Inflammatory macrophage treated with lipopolysaccharide for 1 hour (primary cell): ENCODE data around the gene XPR1.

Source experiments
- DNase-seq, 2 donors: peaks; one replicate each; pipeline ENCODE4 v3.0.0-alpha.2; 2020 to 2022

XPR1 gene

DNA sequence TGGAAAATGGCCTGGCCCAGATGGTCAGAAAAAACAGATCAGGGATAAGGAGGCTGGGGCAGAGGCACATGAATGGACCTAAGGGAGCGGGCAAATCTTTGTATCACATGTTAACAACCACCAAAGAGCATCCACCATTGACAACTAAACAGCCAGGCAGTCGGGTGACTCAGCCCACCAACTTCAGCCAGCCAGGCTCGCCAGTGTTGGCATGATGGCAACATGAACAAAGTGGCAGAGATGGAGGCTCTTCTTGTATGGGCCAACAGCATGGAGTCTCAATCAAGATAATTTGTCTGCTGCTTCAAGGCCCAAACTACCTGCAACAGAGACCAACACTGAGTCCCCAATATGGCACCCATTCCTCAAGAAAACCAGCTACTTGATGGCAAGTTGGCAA, 264.3 kb downstream of the XPR1 start:
- DNase-seq: no peak

DNA sequence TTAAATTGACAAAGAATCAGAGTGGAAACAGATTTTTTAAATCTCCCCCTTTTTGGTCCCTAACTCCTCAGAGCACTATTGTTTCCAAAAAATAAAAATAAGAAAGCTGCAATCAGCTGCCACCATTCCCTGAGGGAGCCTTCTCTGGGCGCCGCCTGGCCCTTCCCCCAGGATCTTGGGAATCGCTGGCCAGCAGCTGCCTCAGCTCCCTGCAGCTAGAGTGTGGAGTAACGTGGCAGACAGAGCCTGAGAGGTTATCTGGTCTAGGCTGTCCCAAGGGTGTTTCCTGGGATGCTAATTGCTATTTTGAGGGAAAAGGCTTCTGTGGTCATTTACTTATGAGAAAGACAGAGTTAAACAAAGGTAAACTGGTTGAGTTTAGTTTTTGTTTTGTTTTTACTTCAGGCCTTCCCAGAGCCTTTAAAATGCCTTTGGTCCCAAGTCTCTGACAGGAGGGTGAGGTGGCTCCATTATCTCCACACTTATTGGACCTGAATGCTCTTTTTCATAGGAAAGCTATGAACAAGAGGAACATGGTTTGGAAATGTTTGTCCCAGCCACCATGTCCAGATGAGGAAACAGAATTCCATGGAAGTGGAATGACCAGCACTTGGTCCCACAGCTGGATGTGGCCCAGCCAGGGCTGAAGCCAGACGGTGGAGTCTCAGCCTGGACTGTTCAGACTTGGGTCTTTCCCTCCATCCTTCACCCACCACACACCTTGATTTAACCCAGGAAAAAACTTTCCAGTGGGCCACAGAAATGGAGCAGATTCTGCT, 266.8 kb downstream of the XPR1 start:
- no peak for DNase-seq

DNA sequence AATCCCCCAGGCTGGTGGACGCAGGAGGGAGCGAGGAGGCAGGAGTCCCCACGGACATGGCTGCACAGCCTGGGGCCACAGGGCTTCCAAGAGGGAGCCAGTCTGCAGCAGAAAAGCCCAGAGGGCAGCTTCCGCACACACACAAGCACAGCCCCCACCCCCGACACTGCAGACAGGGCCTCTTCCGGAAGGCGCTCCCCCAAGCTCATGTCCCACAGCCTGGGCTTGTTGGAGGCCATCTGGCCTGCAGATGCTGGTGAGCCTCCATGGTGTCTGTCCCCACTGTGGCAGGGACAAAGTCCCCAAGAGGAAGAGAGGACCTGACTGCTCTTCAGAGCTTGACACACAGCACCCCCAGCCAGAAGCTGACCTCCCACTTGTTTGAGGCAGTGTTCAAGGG, 267.4 kb downstream of the XPR1 start:
- no peak for DNase-seq

DNA sequence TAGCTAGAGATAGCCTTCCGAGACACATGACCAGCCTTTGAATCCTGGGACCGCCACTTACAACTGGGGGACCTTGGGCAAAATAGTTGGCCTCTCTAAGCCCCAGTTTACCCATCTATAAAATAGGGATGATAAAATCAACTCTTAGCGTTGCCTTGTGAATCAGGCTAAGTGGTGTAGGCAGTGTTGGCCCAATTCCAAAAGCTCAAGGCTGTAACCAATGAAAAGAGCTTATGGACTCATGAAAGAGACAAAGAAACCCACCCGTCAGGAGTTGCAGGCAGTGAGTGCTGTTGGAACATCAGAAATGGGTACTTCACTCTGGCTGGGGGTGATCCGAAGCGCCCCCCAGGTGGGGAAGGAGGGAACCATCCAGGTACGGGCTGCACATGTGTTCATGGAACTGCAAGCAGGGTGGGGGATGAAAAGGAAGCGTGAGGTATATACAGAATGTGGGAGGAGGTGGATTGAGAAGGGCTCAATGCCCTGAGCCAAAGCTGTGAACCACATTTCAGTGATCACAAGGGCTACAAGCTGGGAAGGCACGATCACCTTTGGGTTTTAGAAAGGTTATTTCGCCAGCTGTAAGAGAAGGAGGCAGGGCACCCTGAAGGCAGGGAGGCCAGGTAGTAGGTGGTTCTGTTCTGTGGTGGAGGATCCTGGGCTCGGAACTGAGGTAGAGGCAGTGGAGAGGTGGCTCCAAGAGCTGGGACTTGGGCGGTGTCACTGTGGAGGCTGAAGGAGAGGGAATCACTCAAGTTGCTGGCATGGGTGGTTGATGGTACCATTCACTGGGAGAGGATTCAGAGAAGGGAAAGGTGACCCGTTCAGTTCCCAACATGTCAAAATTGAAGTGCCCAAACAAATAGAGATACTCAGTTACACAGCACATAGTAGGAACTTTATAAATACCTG, 269.5 kb downstream of the XPR1 start:
- no peak for DNase-seq

DNA sequence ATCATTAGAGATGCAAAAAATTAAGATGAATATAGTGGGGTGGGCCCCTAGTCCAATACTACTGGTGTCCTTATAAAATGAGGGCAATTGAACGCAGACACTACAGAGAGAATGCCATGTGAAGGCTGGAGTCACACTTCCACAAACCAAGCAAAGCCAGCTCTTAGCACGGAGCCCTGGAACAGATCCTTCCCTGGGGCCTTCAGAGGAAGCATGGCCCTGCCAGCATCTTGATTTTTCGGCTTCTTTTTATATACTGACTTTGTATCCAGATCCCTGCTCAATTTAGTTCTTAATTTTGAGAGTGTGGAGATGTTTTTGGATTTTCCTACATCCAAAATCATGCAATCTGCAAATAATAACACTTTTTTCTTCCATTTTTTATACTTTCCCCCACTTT, 270.7 kb downstream of the XPR1 start:
- no peak for DNase-seq

DNA sequence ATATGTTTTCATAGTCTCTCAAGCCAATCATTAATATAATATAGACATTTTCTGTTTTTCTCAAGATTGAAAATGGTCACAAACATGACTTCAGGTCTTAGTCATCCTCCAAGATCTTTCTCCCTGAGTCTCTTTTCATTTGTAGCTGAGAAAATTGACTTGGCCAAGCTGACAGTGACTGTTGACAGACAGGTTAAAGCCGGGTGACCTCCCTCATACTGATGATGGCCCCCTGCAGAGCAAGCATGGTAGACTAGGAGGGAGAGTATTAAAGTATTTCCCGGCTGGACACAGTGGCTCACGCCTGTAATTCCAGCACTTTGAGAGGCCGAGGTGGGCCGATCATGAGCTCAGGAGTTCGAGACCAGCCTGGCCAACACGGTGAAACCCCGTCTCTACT, 274.1 kb downstream of the XPR1 start:
- DNase-seq: no peak

DNA sequence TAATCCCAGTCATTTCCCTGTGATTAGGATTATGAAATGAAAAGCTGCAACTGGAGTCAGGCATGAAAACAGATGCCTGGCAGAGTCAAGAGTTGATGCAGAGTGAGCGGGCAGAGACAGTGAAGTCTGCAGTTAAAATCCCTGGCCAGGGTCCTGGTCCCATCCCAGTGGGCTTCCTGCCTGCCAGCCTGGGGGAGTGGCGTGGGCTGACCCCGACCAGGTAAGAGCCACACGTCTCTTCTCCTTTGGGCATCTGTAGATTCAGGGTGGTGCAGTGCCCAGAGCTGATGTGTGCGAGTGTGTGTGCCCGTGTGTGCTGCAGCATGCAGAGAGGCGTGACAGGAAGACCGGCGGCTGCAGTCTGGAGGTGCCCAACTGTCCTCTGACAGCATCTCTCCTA, 274.7 kb downstream of the XPR1 start:
- DNase-seq: no peak

DNA sequence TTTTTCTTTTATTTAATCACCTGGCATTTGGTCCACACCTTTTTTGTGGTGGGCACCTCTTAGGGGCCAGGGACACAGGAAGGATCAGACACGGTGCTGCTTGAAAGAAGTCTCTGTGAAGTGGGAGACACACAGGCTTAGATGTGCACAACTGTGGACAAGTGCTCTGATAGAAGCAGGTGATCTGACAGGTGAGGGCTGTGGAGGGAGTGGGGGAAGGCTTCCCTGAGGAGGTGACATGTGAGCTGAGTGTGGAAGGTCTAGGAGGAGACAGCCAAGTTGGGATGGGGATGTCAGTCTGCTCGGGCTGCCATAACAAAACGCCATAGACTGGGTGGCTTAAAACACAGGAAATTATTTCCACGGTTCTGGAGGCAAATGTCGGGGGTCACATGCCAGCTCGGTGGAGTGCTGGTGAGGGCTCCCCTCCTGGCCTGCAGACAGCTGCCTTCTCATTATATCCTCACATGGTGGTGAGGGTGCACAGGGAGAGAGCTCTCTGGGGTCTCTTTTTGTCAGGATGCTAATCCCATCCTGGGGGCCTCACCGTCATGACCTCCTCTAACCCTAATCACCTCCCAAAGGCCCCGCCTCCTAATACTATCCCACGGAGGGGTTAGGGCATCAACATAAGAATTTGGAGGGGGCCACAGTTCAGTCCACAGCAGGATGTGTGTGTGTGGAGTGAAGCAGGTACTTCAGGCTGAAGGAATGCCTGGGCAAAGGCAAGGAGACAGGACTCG, 275.7 kb downstream of the XPR1 start:
- no peak for DNase-seq

DNA sequence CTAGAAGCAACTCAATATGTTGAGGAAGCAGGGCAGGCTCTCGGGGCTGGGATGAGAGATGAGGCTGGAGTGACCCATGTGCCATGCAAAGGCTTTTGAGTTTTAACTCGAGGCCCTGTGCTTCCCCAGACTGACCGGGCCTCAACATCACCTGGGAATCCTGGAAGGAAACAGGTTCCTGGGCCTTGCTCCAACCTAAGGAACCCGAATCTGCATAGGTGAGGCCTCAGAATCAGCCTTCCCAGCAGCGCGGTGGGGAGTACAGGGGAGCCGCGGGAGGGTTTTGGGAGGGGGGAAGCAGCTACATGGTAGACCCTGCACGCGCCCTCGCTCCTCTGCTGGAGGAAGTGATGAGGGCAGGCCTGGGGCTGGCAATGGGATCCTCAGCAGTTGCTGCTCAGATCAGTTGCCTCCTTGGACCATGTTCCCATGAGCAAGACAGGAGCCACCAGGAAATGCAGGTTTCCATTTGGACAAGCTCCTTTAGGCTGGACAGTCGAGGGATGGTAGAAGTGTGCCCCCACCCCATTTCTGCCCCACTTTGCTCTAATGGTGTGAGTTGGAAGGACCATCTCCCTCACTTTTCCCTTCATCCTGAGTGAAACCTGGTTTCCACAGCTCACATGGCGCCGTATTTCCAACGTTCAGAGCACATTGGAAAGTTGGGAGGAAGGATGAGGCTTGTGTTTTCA, 276.4 kb downstream of the XPR1 start:
- no peak for DNase-seq

DNA sequence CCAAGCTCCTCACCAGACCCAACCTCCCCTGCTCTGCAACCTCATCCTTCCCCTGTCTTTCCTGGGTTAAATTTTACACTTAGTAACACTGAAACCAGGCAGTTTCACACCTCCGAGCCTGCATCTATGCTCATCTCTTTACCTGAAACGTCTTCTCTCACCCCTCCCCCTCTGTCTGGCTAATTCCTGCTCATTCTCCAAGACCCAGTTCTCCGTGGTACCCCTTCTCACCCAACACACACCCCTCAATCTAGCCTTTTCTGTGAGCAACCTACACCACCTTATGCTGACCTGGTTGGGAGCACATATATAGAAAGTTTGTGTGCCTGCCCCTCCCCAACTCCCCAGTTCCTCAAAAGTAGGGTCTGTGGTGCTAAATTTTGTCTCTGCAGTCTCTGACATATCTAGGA, 277.2 kb downstream of the XPR1 start:
- no peak for DNase-seq

DNA sequence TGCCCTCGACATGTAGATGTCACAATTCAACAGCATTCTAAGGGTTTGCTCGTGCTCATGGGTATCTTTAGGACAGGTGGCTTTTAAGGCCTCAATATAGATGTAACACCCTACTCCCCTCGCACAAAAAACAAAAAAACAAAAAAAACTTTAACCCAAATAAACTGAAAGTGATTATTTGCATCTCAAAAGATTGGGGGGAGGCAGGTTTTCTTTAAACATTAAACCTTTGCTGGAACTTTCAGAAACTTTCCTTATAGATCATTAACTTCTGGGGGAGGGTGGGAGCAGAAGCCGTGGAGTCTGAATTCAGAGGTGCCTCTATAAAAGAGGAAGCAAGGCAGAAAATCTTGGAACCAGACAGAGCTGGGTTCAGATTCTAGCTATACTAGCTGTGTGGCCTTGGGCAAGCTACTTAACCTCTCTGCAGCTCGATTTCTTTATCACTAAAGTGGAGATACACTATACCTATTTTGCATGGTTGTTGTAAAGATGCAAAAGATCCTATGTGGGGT, 277.7 kb downstream of the XPR1 start:
- DNase-seq: no peak

DNA sequence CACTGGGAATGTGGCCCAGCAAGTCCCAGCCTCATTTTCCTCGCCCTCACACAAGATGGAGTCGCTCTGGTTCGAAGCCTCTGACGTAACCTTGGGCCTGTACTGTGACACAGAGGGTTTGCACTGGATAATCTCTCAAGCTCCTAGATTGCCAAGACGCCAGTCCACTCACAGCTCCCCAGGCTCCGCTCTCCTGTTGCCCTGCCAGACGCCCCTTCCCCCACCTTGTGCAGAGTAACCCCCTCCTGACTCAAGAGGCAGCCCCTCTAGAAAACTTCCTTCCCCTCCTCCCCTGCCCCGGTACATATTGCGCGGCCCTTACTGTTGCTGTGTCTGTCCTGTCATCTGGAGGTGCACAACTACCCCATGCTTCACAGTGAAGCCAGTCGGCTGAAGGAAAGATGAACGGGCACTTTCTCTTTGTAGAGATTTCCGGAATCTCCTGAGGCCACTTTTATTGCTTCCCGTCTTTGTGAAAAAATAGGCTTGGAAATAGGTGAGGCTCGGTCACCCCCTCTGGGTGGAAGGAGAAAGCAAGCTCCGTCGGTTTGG, 279.9 kb downstream of the XPR1 start:
- no peak for DNase-seq

DNA sequence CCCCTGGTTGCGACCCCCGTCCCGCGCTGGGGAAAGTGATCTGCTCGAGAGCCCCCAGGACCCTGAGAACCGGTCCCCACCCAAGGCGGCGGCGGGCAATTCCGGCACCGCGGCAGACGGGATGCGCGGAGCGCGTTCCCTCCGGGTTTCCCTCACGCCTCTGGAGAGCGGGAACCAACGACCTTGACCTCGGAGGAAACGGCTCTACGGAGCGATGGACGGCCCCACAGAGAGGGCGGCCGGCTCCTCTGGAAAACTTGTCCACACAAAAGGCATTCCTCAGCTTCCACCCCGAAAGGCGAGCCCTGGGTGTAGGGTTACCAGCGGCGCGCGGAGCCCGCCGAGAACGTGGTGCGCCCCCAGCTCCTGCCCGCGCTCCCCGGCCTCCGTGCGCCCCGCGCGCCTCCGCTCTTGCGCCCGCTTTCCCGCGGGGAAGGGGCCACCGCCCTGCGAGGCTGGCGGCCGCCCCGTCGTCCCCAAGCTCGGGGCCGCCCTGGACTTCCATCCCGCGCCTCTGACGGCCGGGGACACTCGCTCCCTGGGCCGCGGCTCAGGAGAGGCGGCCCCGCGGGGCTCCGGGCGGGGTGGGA, 280.5 kb downstream of the XPR1 start:
- no peak for DNase-seq

DNA sequence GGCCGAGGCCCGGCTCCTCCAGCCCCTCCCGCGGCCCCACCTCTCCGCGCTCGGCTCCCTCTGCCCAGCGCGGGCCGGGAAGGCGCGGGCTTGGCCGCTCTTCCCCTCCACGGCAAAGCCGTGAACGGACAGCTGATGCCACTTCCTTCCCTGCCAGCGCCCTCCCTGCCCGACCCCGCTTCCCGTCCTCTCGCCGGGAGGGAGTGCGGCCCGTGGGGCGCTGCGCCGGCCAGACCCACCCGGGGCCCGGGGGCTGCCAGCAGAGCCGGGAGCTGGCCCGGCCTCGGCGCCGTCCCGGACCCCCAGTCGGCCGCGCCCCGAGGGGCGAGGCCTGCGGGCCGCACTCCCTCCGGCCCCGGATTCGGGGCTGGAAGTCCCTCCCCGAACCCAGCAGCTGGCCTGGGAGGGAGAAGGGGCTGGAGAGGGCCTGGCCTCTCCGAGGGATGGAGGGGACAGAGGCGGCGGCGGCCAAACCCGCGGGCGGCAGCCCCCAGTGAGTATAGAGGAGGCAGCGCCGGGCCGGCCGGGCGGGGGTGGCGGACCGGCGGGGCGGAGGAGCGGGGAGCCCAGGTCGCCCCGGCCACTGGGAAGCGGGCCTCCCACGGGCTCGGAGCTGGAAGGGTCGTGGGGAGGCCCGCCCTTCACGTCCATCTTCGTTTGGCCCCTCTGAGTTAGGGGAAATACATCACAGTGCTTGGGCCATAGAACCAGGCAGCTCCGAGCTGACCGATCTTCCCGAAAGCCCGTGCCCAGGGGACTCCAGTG, 281.2 kb downstream of the XPR1 start, which contains the start of gene KIAA1614:
TSS of gene KIAA1614 (plus strand) at position 97 of the 765 bp plus-strand sequence. CDS start at position 444, 347 bp downstream.
- peak; percentile 19 to 23 for DNase-seq

DNA sequence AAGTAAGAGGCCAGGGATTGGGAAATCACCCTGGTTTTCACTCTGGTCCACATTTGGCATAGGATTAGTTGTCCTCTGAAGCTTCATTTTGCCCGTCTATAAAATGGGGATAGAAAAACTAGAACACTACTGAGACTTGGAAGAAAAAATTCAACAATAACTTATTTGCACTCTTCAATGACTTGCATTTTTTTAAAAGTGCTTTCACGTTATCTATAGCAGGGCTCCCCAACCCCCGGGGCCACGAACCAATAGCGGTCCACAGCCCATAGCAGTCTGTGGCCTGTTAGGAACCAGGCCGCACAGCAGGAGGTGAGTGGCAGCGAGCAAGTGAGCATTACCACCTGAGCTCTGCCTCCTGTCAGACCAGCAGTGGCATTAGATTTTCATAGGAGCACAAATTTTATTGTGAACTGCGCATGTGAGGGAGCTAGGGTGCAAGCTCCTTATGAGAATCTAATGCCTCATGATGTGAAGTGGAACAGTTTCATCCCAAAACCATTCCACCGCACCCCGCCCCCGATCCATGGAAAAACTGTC, 283.7 kb downstream of the XPR1 start:
- DNase-seq: no peak

DNA sequence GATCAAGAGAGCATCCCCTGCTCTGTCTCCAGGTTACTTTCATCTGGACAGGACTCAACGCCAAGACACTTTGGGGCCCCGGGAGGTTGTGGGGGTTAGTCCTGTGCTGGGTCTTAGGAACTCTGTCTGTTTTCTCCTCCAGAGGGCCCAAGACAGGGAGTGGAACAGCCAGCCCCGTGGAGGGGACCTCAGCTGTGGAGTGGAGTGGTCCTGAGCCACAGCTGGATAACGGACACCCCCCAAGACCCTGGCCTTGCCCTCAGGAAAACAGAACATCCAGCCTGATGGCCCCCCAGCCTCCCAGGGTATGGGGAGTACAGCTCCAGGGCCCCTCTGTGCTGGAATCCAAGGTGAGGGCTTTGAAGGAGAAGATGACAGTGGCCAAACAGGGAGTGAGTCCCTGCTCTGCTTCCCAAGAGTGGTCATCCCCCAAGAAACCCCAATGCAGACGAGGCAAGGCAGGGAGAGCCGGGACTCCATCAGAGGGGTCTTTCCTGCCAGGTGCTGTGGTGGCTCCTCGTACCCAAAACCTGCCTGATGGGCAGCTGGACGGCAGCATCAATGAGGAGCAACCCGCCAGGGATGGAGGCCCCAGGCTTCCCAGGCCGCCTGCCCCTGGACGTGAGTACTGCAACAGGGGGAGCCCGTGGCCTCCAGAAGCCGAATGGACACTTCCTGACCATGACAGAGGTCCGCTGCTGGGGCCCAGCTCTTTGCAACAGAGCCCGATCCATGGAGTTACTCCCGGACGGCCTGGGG, 284.4 kb downstream of the XPR1 start:
- DNase-seq: no peak

DNA sequence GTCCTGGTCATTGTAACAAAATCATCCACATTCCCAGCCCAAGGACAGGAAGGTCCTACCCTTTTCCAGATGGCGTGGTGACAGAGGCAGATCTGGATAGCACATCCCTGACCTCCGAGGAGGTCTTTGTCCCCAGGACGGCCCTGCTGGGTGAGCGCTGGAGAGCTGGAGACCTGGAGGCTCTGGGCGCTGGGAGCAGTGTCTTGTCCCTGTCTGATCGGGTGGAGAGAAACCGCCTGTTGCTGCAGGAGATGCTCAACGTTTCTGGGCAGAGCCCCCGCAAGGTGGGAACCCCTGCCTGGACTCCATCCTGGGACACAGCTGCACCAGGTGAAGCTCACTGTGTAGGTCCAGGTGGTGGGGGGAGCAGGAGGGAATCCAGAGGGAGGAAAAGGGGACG, 284.9 kb downstream of the XPR1 start:
- DNase-seq: no peak

DNA sequence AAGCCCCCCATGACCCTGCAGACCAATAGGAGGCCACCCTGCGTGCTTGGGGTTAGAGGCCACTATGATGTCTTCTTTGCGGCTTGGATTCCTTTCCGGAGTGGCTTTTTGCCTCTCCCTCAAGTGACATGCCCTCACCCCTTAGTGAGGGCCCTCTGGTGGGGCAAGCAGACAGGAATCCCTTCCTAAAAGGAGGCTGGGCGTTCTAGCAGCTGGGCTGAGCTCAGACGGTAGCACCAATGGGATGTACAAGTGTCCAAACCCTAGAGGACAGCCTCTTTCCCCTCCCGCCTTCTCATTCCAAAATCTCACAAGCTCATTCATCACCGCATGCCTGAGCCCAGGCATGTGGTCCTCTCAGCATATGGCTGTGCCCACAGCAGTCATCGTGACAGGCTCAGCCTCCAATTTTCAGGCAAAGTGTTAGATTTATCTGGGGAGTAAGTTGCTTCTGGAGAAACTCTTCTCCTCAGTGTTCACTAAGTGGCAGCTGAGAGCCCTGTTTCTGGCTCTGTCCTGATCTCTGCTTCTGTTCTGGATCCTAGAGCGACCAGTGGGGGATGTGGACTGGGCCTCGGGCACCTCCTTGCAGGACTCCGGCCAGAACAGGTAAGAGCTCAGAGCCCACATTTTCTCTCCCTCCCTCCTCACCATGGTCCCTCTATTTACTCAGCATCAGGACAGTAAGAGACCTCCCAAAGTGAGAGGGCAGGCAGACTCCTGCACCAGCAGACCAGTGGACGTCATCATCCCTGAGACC, 285.7 kb downstream of the XPR1 start:
- DNase-seq: no peak

DNA sequence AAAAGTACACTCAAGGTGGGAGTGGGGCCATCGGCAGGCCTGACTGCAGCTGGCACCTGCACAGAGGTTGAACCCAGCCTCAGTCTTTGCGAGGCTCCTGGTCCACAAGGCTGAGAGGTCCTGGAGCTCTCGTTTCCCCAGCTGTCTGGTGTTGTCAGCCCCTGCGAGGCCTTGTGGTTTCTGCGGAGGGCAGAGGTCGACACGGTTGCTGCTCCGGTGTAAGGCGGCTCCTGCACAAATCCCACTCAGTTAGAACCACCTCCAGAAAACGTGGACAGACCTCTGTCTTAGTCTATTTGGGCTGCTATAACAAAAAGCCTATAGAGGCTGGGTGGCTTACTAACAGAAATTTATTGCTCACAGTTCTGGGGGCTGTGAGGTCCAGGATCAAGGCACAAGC, 286.7 kb downstream of the XPR1 start:
- no peak for DNase-seq
